ENCODE measurements around the gene GTF3C4.

GTF3C4 gene

DNA sequence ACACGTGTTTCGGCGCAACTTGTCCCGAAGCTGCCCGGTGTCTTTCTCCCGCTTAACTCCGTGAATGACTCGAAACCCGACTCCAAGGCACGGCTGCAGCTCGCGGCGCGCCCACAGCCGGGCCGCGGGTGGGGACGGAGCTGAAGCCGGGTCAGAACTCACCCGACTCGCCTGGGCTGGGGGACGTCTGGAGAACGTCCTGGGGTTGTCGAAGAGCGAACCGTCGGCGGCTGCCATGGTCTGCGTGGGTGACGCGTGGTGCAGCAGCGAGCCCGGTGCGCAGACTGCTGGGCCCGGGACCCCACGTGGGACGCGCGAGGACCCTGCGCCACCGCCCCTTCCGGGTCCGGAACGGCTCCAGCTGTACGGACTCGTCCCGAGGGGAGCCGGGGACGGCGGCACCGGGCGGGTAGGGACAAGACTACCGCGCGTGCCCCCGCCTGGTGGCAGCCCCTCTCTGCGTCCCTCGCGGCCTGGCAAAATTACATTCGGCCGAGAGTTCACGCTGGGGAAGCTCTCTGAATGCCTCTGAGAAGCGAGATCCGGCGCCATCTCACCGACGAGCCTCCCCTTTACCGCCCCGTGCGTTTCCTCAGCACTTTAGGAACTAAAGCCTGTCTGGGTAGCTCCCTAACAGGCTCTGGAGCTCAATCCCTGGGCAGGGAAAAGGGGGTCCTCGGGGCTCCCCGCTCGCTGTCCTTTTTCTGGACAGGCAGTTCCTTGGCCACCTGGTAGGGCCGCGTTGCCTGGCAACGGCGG, 387 bp upstream of the GTF3C4 start, which contains the start of gene DDX31:
TSS of gene DDX31 (minus strand) at position 286 of the 759 bp plus-strand sequence. CDS start at position 237, 49 bp downstream.
- TF ChIP-seq GATA3 (IDR thresholded peaks at IDR 0.05; ENCODE audit: low read depth, low read length) (no peak), GATA2 (IDR thresholded peaks at IDR 0.05; ENCODE audit: low read depth, low read length) (no peak)

DNA sequence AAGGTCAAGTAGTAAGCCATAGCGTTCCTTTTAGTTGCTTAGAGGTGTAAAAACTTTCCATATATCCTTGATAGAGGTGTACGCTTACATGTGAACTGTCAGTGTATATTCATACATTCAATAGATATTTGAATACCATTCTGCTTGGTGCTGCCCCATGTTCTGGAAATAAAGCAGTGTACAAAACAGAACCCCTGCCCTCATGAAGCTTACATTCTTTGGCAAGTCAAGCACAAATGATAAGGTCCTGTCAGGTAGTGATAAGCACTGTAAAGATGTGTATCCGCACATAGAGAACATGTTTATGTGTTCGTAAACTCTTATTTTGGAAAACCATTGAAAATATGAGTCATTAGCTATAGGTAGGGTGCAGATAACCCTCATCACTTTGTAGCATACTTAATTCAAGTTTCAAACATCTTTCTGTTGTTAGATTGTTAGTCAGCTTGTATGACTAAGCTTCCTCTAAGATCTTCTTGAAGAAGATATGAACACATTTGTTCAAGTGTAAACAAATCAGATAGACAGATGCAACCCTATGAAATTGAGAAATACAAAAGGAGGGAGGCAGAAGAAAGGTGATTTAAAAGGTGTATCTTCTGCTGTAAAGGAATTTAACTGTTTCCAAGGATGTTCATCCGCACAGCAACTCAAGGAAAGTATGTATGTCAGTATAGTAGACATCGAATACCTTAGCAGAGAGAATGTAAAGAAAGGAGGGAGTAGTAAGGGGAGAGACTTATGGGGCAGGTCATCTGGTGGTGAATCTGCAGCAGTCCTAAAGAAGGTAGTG, 1.6 kb downstream of the GTF3C4 start:
- no peak for TF ChIP-seq GATA2 (IDR thresholded peaks at IDR 0.05; ENCODE audit: low read depth, low read length)
- no peak for TF ChIP-seq GATA3 (IDR thresholded peaks at IDR 0.05; ENCODE audit: low read depth, low read length)

DNA sequence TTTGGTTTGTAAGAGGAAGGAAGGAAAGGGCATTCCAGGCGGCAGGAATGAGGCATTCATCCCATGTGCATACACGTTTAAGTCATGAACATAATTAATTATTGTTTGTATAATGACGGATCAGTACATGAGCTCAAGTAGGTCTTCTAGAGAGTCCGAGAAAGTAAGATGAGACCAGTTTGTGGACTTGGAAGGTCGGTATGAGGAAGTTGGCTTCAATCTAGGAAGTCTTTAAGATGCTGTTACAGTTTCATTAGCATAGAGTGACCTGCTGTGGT, 2.1 kb downstream of the GTF3C4 start:
- TF ChIP-seq GATA2 (IDR thresholded peaks at IDR 0.05; ENCODE audit: low read depth, low read length) (no peak), GATA3 (IDR thresholded peaks at IDR 0.05; ENCODE audit: low read depth, low read length) (no peak)

DNA sequence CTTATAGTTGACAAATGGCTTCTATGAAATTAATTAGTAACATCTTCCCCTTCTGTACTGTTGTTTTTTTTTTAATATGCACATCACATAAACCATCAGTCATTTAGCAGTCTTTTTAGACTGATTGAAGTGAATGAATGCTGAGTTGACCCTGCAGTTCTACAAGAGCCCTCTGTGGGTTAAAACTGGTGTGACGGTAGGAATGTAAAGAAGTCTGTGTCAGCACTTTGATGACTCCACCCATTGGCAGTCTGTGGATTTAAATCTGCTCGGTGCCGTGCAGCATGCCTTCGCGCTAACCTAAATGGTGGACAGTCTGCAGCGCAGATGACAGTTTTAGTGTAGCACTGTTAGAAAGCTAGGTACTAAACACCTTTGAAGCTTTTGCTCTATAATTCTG, 3.1 kb downstream of the GTF3C4 start:
- TF ChIP-seq GATA3 (IDR thresholded peaks at IDR 0.05; ENCODE audit: low read depth, low read length), result no peak
- TF ChIP-seq GATA2 (IDR thresholded peaks at IDR 0.05; ENCODE audit: low read depth, low read length), result no peak

DNA sequence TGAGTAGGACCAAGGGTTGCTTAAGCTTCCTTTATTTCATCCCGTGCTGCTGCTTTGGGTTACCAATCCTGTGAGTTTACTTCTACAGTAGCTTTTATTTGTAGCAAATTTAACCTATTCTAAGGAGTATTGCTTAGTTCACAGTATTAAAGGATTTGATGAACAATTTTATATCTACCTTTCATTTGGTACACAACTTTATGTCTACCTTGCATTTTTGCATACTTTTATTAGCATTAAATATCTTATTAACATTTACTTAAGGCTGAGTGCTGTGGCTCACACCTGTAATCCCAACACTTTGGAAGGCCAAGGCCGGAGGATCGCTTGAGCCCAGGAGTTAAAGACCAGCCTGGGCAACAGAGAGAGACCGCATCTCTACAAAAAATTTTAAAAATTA, 4.2 kb downstream of the GTF3C4 start:
- TF ChIP-seq GATA2 (IDR thresholded peaks at IDR 0.05; ENCODE audit: low read depth, low read length) (no peak), GATA3 (IDR thresholded peaks at IDR 0.05; ENCODE audit: low read depth, low read length) (no peak)

DNA sequence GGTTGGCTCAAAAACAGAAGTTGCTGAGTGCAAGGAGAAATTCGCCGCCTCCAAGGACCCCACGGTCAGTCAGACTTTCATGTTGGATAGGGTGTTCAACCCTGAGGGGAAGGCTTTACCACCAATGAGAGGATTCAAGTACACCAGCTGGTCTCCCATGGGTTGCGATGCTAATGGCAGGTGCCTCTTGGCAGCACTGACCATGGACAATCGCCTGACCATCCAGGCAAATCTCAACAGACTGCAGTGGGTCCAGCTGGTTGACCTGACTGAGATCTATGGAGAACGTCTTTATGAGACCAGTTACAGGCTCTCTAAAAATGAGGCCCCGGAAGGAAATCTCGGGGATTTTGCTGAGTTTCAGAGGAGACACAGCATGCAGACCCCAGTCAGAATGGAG, 7.7 kb downstream of the GTF3C4 start:
- TF ChIP-seq GATA2 (IDR thresholded peaks at IDR 0.05; ENCODE audit: low read depth, low read length) (no peak), GATA3 (IDR thresholded peaks at IDR 0.05; ENCODE audit: low read depth, low read length) (no peak)

DNA sequence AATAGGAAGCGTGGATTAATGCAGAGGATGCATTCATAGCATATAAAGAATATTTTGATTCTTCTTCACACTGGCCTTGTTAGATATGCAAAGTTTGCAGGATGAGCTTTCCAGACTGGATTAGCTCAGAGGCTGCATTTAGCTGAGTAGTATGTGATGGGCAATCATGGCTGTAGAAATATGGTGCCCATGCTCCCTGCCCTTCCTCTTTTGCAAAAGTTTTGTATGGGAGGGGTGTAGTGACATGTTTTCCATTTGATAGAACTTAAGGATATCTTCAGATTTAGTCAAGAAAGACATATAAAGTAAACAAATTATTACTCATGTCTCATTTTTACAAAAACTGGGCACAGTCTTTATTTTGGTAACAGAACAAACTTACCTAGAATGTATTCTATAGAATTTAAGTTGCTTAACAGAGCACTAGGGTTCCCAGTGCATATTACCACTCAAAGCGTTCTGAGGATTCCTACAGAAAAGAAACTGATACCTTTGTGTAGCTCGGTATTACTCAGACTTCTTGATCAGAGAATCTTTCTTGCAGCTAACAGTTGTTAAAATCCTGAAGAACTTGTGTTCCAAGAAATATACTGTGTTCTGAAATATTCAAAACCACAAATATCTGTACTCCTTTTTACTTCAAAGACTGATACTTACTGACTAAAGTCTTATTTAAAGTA, 9.8 kb downstream of the GTF3C4 start:
- no peak for TF ChIP-seq GATA3 (IDR thresholded peaks at IDR 0.05; ENCODE audit: low read depth, low read length)
- no peak for TF ChIP-seq GATA2 (IDR thresholded peaks at IDR 0.05; ENCODE audit: low read depth, low read length)

DNA sequence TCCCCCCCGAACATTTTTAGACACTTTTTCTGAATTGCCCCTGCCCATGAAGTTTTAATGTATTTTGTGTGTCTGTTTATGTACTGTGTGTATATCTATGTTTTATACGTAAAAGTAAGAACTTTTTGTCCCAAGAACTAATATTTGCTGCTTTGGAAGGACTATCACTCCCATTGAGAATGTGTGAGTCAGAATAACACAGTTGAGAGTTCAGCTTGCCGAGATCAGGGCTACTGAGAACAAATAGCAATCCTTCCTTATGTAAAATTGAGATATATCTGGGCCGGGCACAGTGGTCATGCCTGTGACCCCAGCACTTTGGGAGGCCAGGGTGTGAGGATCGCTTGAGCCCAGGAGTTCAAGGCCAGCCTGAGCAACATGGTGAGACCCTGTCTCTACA, 11.3 kb downstream of the GTF3C4 start:
- no peak for TF ChIP-seq GATA2 (IDR thresholded peaks at IDR 0.05; ENCODE audit: low read depth, low read length)
- no peak for TF ChIP-seq GATA3 (IDR thresholded peaks at IDR 0.05; ENCODE audit: low read depth, low read length)

DNA sequence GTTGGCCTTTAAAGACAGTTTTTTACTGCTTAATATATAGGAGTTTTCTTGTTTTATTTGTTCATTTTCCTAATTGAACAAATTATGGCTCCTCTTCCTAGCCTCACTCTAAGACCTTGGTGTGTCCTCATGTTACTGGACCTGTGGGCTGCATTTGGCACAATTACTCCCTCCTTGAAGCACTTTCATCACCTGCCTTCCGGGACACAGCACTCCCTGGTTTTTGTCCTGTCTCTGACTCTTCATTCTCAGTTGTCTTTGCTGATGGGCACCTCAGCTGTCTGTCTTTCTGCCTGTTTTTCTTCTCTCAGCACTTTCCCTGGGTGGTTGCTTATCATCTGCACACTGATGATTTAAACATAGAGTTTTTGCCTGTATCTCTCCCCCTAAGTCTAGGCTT, 13.6 kb downstream of the GTF3C4 start:
- TF ChIP-seq GATA2 (IDR thresholded peaks at IDR 0.05; ENCODE audit: low read depth, low read length), result no peak
- no peak for TF ChIP-seq GATA3 (IDR thresholded peaks at IDR 0.05; ENCODE audit: low read depth, low read length)

DNA sequence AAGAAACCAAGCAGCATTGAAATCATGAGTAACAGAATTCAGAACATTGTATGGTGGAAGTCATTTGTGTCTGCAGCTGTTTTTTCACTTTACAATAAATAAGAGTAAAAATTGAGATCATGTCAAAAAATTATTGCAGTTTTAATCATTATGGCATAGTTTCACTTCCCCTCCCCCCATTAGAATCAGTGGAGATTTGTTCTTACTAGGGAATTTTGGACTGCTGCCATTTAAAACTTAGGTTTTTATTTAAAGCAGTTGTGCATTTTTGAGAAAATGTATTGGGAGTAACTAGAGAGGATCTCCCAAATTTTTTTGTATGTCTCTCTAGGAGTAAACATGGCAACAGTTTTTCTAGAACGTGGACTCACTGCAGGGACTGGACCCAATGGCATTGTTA, 20.4 kb downstream of the GTF3C4 start:
- TF ChIP-seq GATA2 (IDR thresholded peaks at IDR 0.05; ENCODE audit: low read depth, low read length), result no peak
- no peak for TF ChIP-seq GATA3 (IDR thresholded peaks at IDR 0.05; ENCODE audit: low read depth, low read length)

DNA sequence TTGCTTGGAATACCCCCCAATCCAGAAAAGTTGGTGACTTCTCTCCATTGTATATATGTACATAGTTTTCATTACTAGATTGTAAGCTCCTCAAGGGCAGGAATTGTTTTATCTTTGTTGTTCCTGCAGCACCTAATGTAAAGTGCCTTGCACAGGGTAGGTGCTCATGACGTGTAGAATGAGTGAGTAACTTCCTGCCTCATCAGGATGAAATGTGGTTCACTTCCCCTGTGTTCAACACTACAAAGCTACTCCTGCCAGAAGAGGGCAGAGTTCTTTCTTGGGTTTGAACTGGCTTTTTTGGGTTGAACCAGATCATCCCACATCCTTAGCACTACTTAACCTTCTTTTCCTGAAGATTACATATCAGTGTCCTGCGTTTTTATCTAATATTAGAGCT, 23.9 kb downstream of the GTF3C4 start:
- TF ChIP-seq GATA3 (IDR thresholded peaks at IDR 0.05; ENCODE audit: low read depth, low read length), result no peak
- TF ChIP-seq GATA2 (IDR thresholded peaks at IDR 0.05; ENCODE audit: low read depth, low read length), result no peak

DNA sequence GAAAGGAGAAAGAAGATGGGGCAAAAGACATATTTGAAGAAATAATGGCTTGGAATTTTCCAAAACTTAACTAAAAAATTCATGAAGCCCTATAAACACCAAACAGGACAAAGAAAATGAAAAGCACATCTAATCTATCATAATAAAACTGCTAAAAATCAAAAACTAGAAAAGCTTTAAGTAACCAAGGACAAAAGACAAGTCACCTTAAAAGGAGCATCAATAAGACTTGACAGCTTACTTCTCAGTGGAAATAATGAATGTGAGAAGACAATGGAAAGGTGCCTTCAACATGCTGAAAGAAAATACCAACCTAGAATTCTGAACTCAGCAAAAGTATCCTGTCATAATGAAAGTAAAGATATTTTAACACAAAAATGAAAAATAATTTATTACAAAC, 27.0 kb downstream of the GTF3C4 start:
- TF ChIP-seq GATA2 (IDR thresholded peaks at IDR 0.05; ENCODE audit: low read depth, low read length) (no peak), GATA3 (IDR thresholded peaks at IDR 0.05; ENCODE audit: low read depth, low read length) (no peak)

DNA sequence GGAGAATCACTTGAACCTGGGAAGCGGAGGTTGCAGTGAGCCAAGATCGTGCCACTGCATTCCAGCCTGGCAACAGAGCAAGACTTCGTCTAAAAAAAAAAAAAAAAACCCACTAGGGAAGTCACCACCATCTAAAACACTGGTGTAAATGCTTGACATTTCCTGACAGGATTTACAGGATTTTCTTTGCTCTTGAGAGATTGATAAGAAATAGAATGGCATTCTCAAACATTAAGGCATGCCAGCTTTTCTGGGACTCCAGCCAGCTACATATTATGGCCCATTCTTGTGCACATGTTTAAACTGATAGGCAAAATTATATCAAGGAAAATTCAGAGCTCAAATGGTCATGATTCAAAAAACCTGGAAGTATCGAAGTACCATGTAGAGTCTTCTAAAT, 28.7 kb downstream of the GTF3C4 start:
- no peak for TF ChIP-seq GATA3 (IDR thresholded peaks at IDR 0.05; ENCODE audit: low read depth, low read length)
- TF ChIP-seq GATA2 (IDR thresholded peaks at IDR 0.05; ENCODE audit: low read depth, low read length), result no peak

DNA sequence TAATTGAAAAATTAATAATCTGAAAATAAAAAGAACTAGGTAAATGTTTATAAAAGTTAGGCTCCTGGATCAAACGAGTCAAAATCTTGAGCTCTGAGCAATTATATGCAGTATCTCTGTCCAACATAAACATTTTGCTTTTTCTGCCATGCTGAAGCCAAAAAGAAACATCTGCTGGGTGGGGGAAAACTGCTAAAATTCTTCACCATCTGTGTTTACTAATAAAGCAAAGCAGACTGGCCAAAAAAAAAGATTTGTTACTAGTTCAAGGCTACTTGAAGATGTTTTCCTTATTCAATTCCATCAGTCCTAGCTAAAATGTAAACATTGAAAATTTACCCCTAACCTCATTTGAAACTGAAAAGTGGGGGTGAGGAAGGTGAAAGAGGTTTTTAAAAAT, 29.7 kb downstream of the GTF3C4 start:
- TF ChIP-seq GATA2 (IDR thresholded peaks at IDR 0.05; ENCODE audit: low read depth, low read length), result no peak
- no peak for TF ChIP-seq GATA3 (IDR thresholded peaks at IDR 0.05; ENCODE audit: low read depth, low read length)

DNA sequence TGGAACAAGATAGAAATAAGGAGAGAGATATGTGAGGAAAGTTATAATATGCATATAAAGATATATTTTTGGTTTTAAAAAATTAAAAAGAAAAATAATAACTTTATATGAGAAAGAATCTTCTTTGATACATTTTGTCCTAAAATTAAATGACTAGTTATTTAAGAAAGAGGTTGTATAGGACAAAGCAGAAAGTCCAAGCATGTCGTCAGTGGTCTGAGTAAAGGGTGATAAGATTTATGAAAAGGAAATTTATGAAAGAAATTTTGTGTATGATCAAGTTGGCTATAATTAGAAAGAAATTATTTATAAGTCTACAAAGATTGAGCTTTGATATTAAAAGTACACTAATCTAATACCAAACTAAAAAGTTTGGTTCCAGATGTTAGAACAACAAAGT, 32.0 kb downstream of the GTF3C4 start:
- no peak for TF ChIP-seq GATA2 (IDR thresholded peaks at IDR 0.05; ENCODE audit: low read depth, low read length)
- TF ChIP-seq GATA3 (IDR thresholded peaks at IDR 0.05; ENCODE audit: low read depth, low read length), result no peak

All from SH-SY5Y (cell line).